ENCODE results near the gene MTCL1. TPM values are rescaled to one million over a fixed set of nuclear protein-coding genes. Genes with fewer than 3 reads are reported as not detected.

The MTCL1 gene
- total and polyA plus RNA-seq, 9 of the 15 experiments (the other 6 are each of a cell fraction or from before 2014, with no cell fraction given) = 0.21 to 7.4 (median 3.7) TPM

- TF ChIP-seq CLOCK (CRISPR knock-in tag; IDR thresholded peaks at IDR 0.05; ENCODE audit: borderline replicate concordance) (no peak), CUX1 (CRISPR knock-in tag; IDR thresholded peaks at IDR 0.05) (no peak), ETV1 (tag; conservative IDR thresholded peaks at IDR 0.05; ENCODE audit: low read depth) (peak; percentile 84), POLR3G (IDR thresholded peaks at IDR 0.05; ENCODE audit: extremely low read depth, insufficient read length, insufficient replicate concordance) (no peak), GTF2F1 (IDR thresholded peaks at IDR 0.05; ENCODE audit: low read depth, low read length) (no peak), ASH1L (IDR thresholded peaks at IDR 0.05; ENCODE audit: borderline replicate concordance, low read depth, partially characterized antibody) (no peak), ZBTB7A (IDR thresholded peaks at IDR 0.05; ENCODE audit: borderline replicate concordance, control insufficient read depth, low read depth, low read length) (no peak), FOXP1 (CRISPR knock-in tag; IDR thresholded peaks at IDR 0.05) (no peak), SLC30A9 (CRISPR knock-in tag; IDR thresholded peaks at IDR 0.05) (no peak), POLR2B (IDR thresholded peaks at IDR 0.05; ENCODE audit: low read depth, partially characterized antibody) (no peak), ZNF583 (CRISPR knock-in tag; IDR thresholded peaks at IDR 0.05) (no peak), HDAC6 (IDR thresholded peaks at IDR 0.05; ENCODE audit: low read depth, low read length) (no peak), NFRKB (IDR thresholded peaks at IDR 0.05; ENCODE audit: low read depth) (no peak), ZEB2 (IDR thresholded peaks at IDR 0.05) (0 out of 2 replicates have a peak, but pooled peaks have one; percentile 28), ZBTB11 (CRISPR knock-in tag; IDR thresholded peaks at IDR 0.05) (0 out of 6 replicates have a peak, but pooled peaks of 1 of the 3 experiments have one; percentile 58)
These were observed 24.9 kb downstream of the MTCL1 start (continued) for GRCh38 chr18:8730080-8730827.

Data from K562 (cell line).